ENCODE results near the gene FGF21. TPM values are rescaled to one million over a fixed set of nuclear protein-coding genes. Genes with fewer than 3 reads are reported as not detected.

The FGF21 gene
- total RNA-seq (2022): 1.9 and 3.0 TPM in 2 replicates
- percentile 39 among the genes with signal in this experiment for Bru-seq, nascent RNA
- BruChase-seq, experiment 1, labeled RNA remaining after a 2-hour chase: percentile 38 among the genes with signal in this experiment
- percentile 42 among the genes with signal in this experiment for BruChase-seq, experiment 2, labeled RNA remaining after a 6-hour chase
- long read RNA-seq, partial matches to known transcripts: 0 of 3 reads
- long read RNA-seq, other reads (novel, unspliced or antisense): 2 of 3 reads

DNA sequence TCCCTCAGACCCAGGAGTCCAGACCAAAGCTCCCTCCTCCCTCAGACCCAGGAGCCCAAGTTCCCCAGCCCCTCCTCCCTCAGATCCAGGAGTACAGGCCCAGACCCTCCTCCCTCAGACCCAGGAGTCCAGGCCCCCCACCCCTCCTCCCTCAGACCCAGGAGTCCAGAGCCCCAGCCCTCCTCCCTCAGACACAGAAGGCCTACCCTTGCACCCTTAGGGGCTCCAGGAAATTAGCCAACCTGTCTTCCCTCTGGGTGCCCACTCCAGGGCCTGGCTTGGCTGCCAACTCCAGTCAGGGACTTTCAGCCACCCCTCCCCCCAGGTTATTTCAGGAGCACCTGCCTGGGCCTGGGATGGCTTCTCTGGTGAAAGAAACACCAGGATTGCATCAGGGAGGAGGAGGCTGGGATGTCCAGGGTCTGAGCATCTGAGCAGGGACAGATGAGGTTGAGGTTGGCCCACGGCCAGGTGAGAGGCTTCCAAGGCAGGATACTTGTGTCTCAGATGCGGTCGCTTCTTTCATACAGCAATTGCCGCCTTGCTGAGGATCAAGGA is at the start of gene FGF21:
FGF21 (plus strand) TSS at position 441 of the 558 bp plus-strand sequence. CDS start 713 bp downstream, outside the sequence.
- H3K4me3 ChIP-seq (ENCODE audit: low read depth, low read length): no peak within 1 kb of the TSS
- peak within 1 kb of the TSS; percentile 89 for H3K4me3 Mint-ChIP-seq (ENCODE audit: unreplicated experiment)
- no TSS peak for BruUV-seq (replicated peaks)
- CTCF ChIA-PET: interaction anchor here (1.0 kb wide), 1 partner anchor 238 kb away, joined by 3 read pairs; the partner anchor contains the start of gene RUVBL2
- H3K9me3 ChIP-seq: no peaks in the 10 kb centered on the region
- TF ChIP-seq CTCF (IDR thresholded peaks at IDR 0.05; ENCODE audit: insufficient read depth in 1 of 2, low read depth in 1 of 2, low read length in 1 of 2, severe bottlenecking in 1 of 2, unreplicated experiment in 1 of 2): no peak
- peaks cover 29% of the 10 kb centered on the region for H3K4me1 Mint-ChIP-seq (ENCODE audit: low read depth, unreplicated experiment)
- POLR2A ChIA-PET: no interaction called here
- peak within 1 kb of the TSS; percentile 96 for H3K27ac Mint-ChIP-seq (ENCODE audit: unreplicated experiment)
- H3K9me3 Mint-ChIP-seq (ENCODE audit: unreplicated experiment): no peaks in the 10 kb centered on the region
- H3K27me3 ChIP-seq (replicated peaks; ENCODE audit: control insufficient read depth, insufficient read depth, low read length): no peaks in the 10 kb centered on the region
- intact Hi-C loops (cut with micrococcal nuclease; ENCODE audit: unreplicated experiment): no loop called here
- DNase-seq: peak; percentile 68 to 82
- peaks cover 29% of the 10 kb centered on the region for H3K36me3 Mint-ChIP-seq (ENCODE audit: insufficient read depth, unreplicated experiment)
- H3K36me3 ChIP-seq (ENCODE audit: control insufficient read depth, insufficient read depth, low read length): no peaks in the 10 kb centered on the region
- H3K4me1 ChIP-seq: peaks cover 31% of the 10 kb centered on the region
- no peaks in the 10 kb centered on the region for H3K27me3 Mint-ChIP-seq (ENCODE audit: insufficient read depth, unreplicated experiment)

DNA sequence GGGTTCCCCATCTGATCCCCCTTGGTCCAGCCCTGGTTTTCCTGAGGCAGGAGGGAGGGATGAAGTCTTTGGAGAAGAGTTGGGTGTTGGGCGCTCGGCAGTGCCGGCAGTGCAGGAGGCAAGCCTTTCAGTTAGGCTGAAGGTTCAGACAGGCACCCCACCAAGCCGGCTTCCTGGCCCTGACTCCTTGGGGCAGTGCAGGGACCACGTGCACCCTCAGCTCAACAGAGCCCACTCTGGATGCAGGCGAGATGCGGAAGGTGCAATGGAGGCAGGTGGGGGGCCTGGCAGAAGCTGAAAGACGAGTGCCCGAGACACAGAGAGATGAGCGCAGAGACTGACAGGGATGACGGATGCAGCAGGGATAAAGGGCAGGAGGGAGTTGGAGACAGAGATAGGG is 46.9 kb upstream of the FGF21 start:
- DNase-seq: no peak
- no peaks in the 10 kb centered on the region for H3K9me3 Mint-ChIP-seq (ENCODE audit: unreplicated experiment)
- peaks cover 7% of the 10 kb centered on the region for H3K4me1 Mint-ChIP-seq (ENCODE audit: low read depth, unreplicated experiment)
- CTCF ChIA-PET: no interaction called here
- Histone ChIP-seq H3K36me3 (ENCODE audit: control insufficient read depth, insufficient read depth, low read length) (no peaks in the 10 kb centered on the region), H3K4me1 (peaks cover 7% of the 10 kb centered on the region), H3K27me3 (replicated peaks; ENCODE audit: control insufficient read depth, insufficient read depth, low read length) (no peaks in the 10 kb centered on the region), H3K4me3 (ENCODE audit: low read depth, low read length) (no peak overlapping the region), H3K9me3 (peaks cover 7% of the 10 kb centered on the region; the same call in 1 of the 2 replicates)
- TF ChIP-seq CTCF (IDR thresholded peaks at IDR 0.05; ENCODE audit: insufficient read depth in 1 of 2, low read depth in 1 of 2, low read length in 1 of 2, severe bottlenecking in 1 of 2, unreplicated experiment in 1 of 2): no peak
- no TSS peak for BruUV-seq (replicated peaks)
- no peaks in the 10 kb centered on the region for H3K27me3 Mint-ChIP-seq (ENCODE audit: insufficient read depth, unreplicated experiment)
- no peak overlapping the region for H3K27ac Mint-ChIP-seq (ENCODE audit: unreplicated experiment)
- intact Hi-C loops (cut with micrococcal nuclease; ENCODE audit: unreplicated experiment): no loop called here
- peaks cover 37% of the 10 kb centered on the region for H3K36me3 Mint-ChIP-seq (ENCODE audit: insufficient read depth, unreplicated experiment)
- POLR2A ChIA-PET: no interaction called here
- no peak overlapping the region for H3K4me3 Mint-ChIP-seq (ENCODE audit: unreplicated experiment)

DNA sequence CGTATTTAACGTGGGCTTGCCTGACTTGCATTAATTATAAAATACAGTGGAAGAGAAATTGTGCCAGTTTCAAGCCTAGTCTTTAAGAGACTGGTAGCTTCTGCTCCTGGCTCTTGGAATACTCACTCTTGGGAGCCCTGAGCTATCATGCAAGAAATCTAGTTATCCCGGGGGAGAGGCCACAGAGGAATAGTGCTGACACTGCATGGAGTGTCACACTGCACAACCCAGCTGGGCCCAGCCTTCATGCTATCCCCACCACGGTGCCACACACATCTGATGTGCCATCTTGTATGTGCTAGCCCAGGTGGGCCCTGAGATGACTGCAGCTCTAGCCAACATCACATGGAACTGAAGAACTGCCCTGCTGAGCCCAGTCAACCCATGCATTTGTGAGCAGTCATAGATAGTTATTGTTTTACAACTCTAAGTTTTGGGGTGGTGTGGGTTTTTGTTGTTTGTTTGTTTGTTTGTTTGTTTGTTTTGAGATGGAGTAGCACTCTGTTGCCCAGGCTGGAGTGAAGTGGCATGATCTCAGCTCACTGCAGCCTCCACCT is 44.1 kb upstream of the FGF21 start:
- Mint-ChIP-seq H3K27ac (ENCODE audit: unreplicated experiment) (no peak overlapping the region), H3K4me3 (ENCODE audit: unreplicated experiment) (no peak overlapping the region), H3K9me3 (ENCODE audit: unreplicated experiment) (no peaks in the 10 kb centered on the region), H3K27me3 (ENCODE audit: insufficient read depth, unreplicated experiment) (no peaks in the 10 kb centered on the region), H3K36me3 (ENCODE audit: insufficient read depth, unreplicated experiment) (peaks cover 28% of the 10 kb centered on the region), H3K4me1 (ENCODE audit: low read depth, unreplicated experiment) (peaks cover 18% of the 10 kb centered on the region)
- peaks cover 7% of the 10 kb centered on the region; the same call in 1 of the 2 replicates for H3K9me3 ChIP-seq
- H3K27me3 ChIP-seq (replicated peaks; ENCODE audit: control insufficient read depth, insufficient read depth, low read length): no peaks in the 10 kb centered on the region
- H3K4me3 ChIP-seq (ENCODE audit: low read depth, low read length): no peak overlapping the region
- H3K4me1 ChIP-seq: peaks cover 16% of the 10 kb centered on the region
- ChIA-PET CTCF (no interaction called here), POLR2A (no interaction called here)
- H3K36me3 ChIP-seq (ENCODE audit: control insufficient read depth, insufficient read depth, low read length): no peaks in the 10 kb centered on the region
- TF ChIP-seq CTCF (IDR thresholded peaks at IDR 0.05; ENCODE audit: insufficient read depth in 1 of 2, low read depth in 1 of 2, low read length in 1 of 2, severe bottlenecking in 1 of 2, unreplicated experiment in 1 of 2): no peak
- BruUV-seq (replicated peaks): no TSS peak
- DNase-seq: no peak
- intact Hi-C loops (cut with micrococcal nuclease; ENCODE audit: unreplicated experiment): loop anchor here (5.0 kb wide), 1 partner anchor 34 kb away; no protein-coding TSS in a partner anchor
